Measurements from ENCODE around the gene CFDP1. TPM values are rescaled to one million over a fixed set of nuclear protein-coding genes. Genes with fewer than 3 reads are reported as not detected.

Gene CFDP1
- total and polyA plus RNA-seq, 2 donors (not counting 3 experiments of a cell fraction or from before 2014, with no cell fraction given), result 17.8 to 53.8 TPM

DNA sequence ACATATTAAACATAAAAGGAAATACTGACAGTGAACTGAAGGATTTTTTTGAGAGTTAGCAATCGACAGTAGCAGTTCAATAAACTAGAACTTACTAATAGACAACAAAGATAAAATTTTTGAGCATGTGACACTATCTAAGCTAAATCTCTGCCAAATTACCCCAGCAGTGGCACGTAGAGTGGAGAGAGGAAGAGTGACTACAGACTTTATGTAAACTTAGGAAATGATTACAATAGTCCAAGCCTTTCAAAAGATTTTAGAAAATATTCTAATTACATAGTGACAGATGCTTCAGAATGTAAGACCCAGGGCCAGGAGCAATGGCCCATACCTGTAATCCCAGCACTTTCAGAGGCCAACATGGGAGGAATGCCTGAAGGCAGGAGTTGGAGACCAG is 52.4 kb downstream of the CFDP1 start:
- Histone ChIP-seq H3K9ac (replicated peaks; ENCODE audit: extremely low read depth, insufficient read depth, low read length) (peak overlapping the region; percentile 24), H3K79me2 (ENCODE audit: control insufficient read depth, insufficient read depth, low read length) (no peaks in the 10 kb centered on the region), H4K20me1 (replicated peaks; ENCODE audit: control insufficient read depth, extremely low read depth, insufficient read depth, low read length) (no peaks in the 10 kb centered on the region), H2AFZ (ENCODE audit: low read depth, low read length) (no peak overlapping the region), H3K27ac (ENCODE audit: insufficient read depth, low read depth, low read length) (peak overlapping the region; percentile 59), H3K4me1 (ENCODE audit: control insufficient read depth, extremely low read depth, insufficient read depth, low read length) (peaks cover 58% of the 10 kb centered on the region), H3K27me3 (ENCODE audit: control insufficient read depth in 2 of 2, insufficient read depth in 2 of 2, low read length in 2 of 2) (no peaks in the 10 kb centered on the region), H3K9me3 (replicated peaks; ENCODE audit: control insufficient read depth, insufficient read depth, low read length) (no peaks in the 10 kb centered on the region), H3K9me1 (replicated peaks; ENCODE audit: control insufficient read depth, extremely low read depth, insufficient read depth, low read length) (no peaks in the 10 kb centered on the region), H3K36me3 (ENCODE audit: control insufficient read depth in 2 of 2, extremely low read depth in 1 of 2, insufficient read depth in 2 of 2, low read length in 2 of 2) (no peaks in the 10 kb centered on the region), H3K4me3 (replicated peaks in 1 of 3; ENCODE audit: insufficient read depth in 1 of 3, low read depth in 1 of 3, low read length in 3 of 3) (no peak overlapping the region), H3K4me2 (ENCODE audit: insufficient read depth, low read length) (peak overlapping the region; percentile 57)
- ChIA-PET CTCF (interaction anchor here (1.1 to 7.5 kb wide), 12 partner anchors 21 to 181 kb away, joined by 3 to 120 read pairs (median 5); no protein-coding TSS in a partner anchor), POLR2A (interaction anchor here (1.0 to 1.2 kb wide), 3 partner anchors 38 to 131 kb away, joined by 3 to 4 read pairs (median 4); no protein-coding TSS in a partner anchor)
- intact Hi-C loops (cut with micrococcal nuclease) (loop anchor here (1.0 kb wide), 3 partner anchors 30 to 76 kb away; no protein-coding TSS in a partner anchor), dilution Hi-C loops (cut with MboI; ENCODE audit: extremely low pct_ligation_motif_present, low sequenced_read_pairs) (no loop called here)
- BruUV-seq (replicated peaks), result no TSS peak
- DNase-seq (ENCODE audit: low read depth, low spot score) (peak; percentile 87), FAIRE-seq (peak; percentile 4)
- TF ChIP-seq POLR2AphosphoS5 (IDR thresholded peaks at IDR 0.05; ENCODE audit: insufficient read depth, low read depth, low read length), result peak; percentile 29
- TF ChIP-seq EZH2 (IDR thresholded peaks at IDR 0.05; ENCODE audit: borderline replicate concordance, low read depth, low read length, severe bottlenecking), result no peak
- peak; percentile 92 for TF ChIP-seq GATA2 (IDR thresholded peaks at IDR 0.05; ENCODE audit: insufficient read depth, insufficient read length, low read depth, low read length)
- no peak for TF ChIP-seq MYC (IDR thresholded peaks at IDR 0.05; ENCODE audit: low read depth, low read length)
- TF ChIP-seq, protein P1, sequence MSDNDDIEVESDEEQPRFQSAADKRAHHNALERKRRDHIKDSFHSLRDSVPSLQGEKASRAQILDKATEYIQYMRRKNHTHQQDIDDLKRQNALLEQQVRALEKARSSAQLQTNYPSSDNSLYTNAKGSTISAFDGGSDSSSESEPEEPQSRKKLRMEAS (IDR thresholded peaks at IDR 0.05; ENCODE audit: insufficient read depth, insufficient read length), result no peak
- TF ChIP-seq JUN (IDR thresholded peaks at IDR 0.05; ENCODE audit: borderline replicate concordance, insufficient read depth, insufficient read length, low read depth), result no peak
- TF ChIP-seq POLR2A (IDR thresholded peaks at IDR 0.05; ENCODE audit: low read depth, low read length), result peak; percentile 45
- TF ChIP-seq, protein P2, sequence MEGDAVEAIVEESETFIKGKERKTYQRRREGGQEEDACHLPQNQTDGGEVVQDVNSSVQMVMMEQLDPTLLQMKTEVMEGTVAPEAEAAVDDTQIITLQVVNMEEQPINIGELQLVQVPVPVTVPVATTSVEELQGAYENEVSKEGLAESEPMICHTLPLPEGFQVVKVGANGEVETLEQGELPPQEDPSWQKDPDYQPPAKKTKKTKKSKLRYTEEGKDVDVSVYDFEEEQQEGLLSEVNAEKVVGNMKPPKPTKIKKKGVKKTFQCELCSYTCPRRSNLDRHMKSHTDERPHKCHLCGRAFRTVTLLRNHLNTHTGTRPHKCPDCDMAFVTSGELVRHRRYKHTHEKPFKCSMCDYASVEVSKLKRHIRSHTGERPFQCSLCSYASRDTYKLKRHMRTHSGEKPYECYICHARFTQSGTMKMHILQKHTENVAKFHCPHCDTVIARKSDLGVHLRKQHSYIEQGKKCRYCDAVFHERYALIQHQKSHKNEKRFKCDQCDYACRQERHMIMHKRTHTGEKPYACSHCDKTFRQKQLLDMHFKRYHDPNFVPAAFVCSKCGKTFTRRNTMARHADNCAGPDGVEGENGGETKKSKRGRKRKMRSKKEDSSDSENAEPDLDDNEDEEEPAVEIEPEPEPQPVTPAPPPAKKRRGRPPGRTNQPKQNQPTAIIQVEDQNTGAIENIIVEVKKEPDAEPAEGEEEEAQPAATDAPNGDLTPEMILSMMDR (IDR thresholded peaks at IDR 0.05; ENCODE audit: extremely low read depth in 1 of 2, insufficient read depth in 1 of 2, low read depth in 1 of 2, low read length in 2 of 2), result no peak
- TF ChIP-seq FOS (IDR thresholded peaks at IDR 0.05; ENCODE audit: borderline replicate concordance, insufficient read depth, low read length), result peak; percentile 48
